NCI-H748 treated with DMSO at 0.1 percent for 48 hours (cell line): Measurements from ENCODE around the gene CTNNBL1.

Experiments used
- DNase-seq: peaks from one replicate; lab custom pipeline; 2025; lab: John Stamatoyannopoulos, UW

CTNNBL1 gene

DNA sequence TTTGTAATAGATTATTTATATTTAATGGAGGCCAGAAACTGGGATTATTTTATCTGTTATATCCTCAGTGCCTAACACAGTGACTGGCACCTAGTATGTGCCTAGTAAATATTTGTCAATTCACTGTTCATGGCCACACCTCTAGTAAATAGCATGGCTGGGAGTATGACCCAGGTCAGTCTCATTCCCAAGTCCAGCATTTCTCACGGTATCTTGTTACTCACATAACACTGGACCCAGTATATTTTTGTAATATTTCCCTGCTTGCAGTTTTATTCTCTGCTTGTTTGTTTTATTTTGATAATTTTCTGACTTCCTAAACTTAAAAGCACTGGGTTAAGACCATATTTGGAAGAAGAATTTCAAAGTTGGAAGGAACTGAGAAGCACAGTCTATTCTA lies 47.7 kb downstream of the CTNNBL1 start:
- no peak for DNase-seq

DNA sequence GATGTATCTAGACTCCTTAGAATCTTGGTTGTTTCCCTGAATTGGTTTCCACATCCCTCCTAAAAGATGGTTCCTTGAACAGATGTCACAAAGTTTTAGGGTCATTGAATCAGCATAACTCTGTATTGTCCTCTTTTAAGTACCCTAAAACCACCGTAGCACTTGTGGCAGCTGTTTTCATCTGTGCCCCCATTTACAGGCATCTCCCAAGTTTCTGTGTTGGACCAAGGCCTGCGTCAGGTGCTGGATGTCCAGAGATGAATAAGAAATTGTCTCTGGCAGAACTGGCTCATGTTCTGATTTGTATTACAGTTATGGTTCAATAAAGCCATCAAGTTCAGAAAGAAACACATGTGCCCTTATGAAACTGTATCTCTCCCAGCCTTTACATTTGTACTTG lies 48.3 kb downstream of the CTNNBL1 start:
- no peak for DNase-seq

DNA sequence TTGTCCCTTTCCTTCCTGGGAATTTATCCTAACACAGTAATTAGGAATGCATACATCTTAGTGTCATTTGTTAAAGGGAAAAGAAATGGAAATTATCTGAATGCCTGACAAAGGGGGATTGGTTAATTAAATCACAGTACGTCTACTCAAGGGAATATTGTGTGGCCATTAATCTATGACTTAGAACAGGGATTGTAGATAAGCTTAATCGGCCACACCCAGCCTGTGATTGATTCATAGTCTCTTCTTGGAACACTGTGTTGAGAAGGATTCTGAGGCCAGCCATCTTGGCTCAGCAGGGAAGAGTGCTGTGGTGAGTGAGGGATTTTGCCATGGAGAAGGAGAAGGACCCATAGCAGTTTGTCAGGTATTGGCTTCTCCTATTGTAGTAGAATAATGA lies 50.5 kb downstream of the CTNNBL1 start:
- no peak for DNase-seq

DNA sequence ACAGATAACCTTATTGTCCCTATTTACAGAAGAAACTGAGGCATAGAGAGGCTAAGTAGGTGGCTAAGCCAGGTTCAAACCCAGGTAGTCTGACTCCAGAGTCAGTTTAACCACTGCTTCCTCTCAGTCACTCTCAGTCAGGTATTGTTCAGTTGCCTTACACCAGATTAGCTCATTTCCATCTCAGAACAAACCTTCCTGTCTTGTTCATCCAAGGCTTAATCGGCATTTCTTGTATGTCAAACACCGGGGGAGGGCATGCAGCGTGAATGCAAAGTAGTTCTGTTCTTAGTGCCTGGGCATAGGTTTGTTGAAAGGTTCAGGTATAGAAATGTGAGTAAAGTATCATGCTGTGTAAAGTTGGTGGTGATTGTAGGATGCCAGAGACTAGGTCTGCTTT lies 51.7 kb downstream of the CTNNBL1 start:
- DNase-seq, result no peak

DNA sequence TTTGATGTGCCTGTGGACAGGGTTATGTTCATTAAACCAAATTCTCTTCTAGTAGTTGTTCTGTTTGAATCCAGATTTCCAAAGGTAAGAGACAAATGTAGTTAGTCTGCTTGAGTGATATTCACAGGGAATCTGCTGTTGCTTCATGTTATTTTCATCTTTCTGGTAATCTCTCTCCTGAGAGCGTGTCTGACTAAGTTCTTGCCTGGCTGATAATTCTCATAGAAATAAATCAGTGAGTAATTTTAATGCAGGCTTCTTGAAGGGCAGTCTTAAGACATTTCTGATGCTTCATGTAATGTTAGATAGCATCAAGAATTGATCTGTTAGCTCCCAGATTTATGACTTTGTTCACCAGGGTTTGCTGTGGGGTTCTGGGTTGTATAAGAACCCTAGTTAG lies 54.2 kb downstream of the CTNNBL1 start:
- DNase-seq, result no peak

DNA sequence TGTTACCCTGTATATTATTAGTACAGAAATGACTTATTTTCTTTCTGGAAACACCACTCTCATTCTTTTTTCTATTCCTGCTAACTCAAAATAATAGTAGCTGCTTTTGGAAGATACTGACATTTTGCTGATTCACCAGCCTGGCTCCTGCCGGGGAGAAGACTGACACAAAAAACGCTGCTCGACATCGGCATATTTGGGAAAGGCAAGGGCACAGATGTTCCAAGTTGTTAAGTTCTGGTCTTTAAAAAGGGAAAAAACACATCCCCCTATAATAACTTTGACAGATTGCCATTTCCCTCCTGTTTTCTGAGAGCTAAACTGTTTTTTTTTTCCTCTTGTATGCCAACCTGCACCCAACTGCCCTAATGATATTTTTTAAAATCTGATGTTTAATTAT lies 55.4 kb downstream of the CTNNBL1 start:
- no peak for DNase-seq

DNA sequence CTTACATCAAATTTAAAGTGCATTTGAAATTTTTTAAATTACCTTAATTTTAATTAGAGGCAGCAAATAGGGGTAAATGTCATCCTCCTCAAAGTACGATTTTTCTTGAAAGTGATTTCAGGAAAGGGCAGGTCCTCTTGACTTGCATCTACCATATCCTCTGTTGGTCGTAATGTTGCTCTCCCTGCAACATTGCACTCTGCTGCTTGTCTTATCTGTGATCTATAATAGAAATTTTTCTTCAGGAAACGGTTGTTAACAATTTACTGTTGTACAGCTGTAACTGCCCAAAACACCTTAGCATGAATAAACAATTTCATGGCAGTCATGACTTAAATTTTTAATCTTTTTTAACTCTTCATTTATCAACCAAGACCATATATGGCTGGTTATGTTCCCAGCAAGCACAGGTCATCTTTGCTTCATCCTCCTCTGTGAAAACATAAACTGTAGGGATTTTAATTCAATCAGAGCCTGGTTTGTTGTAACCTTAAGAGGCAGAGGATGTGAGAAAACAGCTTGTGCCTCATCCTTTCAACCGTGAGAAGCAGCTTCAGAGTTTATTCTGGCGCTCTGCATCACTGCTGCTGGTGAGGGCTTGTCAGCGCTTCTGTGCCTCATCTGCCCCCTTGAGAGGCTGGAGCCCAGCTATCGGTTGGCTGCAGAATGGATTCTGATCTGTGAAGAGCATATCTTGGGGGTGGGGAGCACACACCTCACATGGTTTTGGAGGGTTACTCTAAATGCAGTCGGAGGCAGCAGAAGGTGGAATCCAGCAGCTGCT lies 56.0 kb downstream of the CTNNBL1 start:
- no peak for DNase-seq

DNA sequence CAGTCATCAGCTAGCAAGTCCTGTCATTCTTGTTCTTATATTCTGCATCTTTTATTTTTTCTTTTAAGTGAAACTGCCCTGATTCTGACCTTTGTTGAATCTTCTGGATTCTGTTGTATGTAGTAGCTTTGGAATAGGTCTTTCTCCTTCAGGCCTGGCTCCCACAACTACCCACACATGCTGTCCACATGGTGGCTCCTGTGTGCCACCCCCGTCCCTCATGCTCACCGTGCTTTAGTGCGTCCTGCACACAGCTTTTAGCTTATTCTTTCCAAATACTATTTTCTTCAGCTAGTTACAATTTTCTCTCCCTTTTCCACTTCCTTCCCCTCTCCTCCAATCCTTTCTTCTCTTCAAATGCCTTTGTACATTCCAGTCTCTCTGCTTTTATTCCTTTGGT lies 61.8 kb downstream of the CTNNBL1 start:
- no peak for DNase-seq

DNA sequence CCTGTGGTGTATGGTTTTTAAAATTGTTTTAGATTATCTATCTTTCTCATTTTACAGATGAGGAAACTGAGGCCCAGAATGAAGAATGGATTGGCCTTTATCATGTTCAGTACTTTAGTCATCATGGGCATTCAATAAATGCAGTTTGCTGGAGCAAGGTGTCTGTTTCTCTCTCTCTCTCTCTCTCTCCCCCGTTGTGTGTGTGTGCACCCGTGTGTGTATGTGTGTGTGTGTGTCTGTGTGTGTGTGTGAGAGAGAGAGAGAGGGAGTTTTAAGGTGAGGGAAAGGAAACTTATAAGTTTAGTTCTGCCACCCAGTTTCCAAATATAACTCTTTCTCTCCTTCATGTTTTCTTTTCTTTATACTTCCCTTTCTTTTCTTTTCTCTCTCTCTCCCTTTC lies 62.4 kb downstream of the CTNNBL1 start:
- no peak for DNase-seq

DNA sequence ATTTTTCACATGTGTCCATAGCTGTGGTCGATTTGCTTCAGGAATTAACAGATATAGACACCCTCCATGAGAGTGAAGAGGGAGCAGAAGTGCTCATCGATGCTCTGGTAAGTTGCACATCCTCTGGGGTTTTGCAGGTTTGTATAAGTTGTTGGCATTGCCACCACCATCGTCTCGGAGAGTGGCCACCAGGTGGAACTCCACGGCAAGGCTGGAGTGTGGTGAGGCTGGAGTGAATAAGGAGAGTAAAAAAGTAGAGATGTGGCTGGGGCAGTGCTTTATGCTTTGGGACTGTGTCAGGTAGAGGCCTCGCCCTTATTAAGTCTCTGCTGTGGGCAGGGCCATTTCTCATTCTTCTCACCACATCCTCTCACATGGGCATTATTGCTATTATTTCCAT lies 63.7 kb downstream of the CTNNBL1 start:
- DNase-seq, result no peak

DNA sequence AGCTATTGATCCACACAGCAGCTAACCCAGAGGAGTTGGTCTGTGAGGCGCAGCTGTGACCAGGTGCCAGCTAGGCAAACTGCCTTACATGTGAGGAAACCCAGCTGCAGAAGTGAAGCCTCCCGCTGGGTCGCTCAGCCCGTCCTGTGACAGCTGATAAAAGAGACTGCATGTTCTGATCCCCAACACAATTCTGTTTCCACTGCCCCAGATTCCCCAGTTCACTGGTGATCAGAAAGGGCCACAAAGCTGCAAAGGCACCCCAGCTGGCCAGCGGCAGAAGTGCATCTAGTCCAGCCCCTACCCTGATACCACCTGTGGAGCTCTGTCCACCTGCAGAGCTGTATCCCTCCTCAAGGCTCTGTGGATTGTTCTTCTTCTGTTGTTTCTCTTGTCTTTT lies 64.5 kb downstream of the CTNNBL1 start:
- no peak for DNase-seq

DNA sequence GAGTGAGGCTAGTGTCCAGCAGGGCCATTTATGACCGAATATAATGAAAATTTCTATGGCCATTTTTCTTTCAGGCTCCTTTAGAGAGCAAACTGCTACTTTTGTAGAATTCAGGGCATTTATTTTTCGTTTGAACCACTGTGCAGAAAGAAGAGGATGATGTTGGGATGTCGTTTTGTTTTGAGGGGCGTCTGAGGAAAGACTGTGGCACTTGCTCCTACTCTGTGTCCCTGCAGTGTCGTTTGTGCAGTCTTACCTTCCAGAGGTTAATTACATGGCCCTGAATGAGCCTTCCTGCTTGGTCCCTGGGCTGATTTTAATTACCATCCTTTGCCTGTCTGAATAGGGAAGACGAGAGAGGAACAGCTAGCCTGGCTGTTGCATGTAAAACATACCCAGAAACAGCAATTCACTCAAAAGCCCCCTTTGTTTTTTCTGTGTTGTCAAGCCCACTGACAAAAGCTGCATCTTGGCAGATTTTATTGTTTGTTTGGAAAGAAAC lies 65.3 kb downstream of the CTNNBL1 start:
- DNase-seq, result no peak

DNA sequence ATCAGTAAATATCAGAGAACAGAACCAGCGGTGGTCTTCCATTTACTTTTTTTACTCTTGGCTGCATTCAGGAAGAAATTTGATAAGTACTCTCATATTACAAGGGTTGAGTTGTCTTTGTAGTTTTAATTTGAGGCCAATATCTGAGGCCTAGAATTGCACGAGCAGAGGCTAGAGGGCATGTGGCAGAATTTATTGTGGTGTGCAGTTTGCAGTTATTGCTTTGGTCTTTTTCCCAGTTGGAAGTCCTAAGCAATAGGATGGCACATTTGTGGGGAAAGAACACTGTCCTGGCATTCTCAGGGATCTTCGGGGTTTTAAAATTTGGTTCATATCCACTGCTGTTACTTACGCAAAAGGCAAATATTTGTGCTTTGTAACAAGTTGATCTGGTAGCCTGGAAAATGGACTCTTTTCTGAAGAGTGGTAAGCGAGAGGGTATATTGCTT lies 66.0 kb downstream of the CTNNBL1 start:
- no peak for DNase-seq

DNA sequence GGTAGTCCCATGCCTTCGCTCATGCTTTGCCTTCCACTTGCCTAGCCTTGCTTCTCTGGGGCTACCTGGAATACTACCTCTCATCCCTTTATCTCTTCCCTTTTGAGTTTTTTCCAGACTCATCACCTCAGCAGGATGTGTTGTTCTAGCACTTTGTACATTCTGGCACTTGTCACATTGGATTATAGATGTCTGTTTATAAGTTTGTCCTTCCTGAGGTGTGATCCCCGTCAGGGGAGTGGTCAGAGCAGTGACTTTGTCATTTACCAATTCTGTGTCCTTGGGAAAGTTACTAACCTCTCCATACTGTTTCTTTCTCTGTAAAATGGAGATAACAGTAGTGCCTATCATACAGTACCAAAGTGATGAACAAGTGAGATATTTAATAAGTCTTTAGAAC lies 66.5 kb downstream of the CTNNBL1 start:
- DNase-seq, result no peak

DNA sequence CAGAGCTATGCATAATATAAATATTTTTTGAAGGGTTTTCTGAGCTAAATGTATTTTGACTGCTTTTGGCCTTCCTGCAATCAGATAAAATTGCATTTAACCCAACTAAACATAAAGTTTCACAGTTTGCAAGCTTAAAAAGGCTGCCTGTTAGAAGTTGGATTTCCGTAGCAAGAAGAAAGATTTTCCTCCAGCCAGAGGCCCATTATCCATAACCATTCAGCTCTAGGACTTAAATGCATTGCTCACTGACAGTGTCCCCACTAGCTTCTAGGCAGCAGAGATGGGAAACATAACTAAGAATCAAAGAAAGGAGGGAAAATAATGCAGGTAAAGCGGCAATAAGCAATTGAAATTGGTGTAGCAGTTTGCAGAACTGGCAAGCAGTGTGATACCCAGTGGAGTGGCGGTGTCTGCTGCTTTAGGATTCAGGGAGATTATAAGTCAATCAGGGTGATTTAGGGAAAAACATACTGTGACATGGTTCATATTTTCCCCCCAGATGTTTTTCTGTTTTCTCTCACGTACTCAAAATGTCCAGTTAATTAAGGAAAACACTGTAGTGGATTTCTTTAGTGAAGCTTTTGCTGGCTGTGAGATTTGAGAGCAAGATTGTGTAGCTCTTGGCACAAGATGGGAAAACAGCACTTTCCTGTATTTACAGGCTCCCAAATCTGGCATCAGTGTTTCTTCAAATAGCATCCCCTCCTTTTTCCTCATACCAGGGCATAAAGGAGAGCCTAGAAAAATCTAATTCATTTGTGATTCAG lies 69.1 kb downstream of the CTNNBL1 start:
- DNase-seq, result no peak

DNA sequence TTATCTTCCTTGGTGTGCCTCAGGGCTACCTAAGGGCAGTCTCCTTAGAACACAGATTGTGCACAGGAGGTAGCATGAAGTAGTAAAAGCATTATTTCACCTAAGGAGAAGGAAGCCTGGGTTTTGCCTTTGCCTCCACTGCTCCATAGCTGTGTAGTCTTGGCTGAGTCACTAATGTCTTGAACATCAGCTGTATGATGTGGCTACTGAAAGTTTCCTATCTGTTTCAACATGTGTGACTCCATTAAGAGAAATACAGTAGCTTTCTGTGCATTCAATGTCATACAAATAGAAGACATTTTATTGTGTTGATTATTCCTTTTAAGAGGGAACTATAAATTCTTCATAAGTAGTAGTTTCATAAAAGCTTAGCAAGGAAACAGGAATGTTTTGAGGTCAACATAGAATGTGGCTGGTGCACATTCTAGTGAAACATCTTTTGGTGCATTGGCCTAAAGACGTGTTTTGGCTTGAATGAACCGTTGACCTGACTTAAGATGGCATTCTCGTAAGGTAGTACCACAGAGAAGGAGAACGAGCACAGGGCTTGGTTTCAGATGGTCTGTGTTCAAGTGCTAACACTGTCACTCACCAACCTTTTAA lies 70.6 kb downstream of the CTNNBL1 start:
- DNase-seq, result no peak

DNA sequence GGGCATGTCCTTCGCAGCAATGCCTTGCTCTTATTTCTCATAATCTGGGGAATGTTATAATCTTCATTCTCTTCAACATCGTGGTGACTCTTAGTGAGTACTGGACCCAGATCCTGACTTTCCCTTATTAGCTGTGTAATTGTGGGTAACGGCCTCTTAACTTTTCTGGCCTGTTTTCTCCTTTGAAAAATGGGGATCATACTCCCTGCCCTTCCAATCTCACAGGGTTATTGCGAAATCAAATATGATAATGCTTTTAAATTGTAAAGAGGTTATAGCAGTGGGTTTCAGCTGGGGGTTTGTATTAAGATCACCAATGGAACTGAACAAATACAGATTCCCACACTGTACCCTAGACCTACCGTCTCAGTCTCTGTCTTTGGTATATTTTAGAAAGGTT lies 77.1 kb downstream of the CTNNBL1 start:
- DNase-seq, result no peak

DNA sequence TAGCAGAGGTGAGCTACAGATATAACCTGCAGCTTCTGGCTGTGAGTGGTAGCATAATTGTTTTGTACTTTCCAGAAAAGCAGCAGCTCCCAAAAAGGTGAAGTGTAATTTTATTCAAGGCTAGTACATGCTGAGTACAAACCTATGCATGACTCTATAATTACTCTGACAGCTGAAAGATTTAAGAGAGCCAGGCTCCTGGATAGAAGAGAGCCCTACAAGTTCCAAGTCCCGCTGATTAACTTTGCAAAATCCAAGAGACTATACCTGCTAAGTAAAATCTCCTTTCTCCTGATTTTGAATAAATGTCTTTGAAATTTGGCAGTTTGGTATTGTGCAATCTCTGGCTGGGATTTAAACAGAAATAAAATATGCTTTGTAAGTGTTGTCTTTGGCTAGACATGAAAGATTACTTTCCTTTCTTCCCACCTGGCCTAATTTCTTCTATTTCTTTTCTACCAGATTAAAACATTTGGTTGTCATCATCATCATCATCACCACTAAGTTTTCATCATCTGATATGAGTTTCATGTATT lies 79.5 kb downstream of the CTNNBL1 start:
- DNase-seq, result no peak

DNA sequence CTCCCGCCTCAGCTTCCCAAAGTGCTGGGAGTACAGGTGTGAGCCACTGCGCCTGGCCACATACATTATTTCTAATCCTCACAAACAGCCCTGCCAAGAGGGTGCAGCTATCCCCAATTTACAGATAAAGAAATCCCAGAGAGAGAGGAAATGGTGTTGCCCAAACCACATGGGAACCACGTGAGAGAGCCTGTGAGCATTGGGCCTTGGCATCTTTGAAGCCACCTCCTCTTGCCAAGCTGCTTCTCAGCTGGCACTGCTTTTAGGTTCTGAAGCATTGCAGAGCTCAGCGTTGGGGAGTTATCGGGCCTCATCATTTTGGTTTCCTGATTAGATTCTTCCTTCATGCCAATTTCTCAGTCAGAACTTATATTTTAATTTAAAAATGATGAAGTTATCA lies 80.3 kb downstream of the CTNNBL1 start:
- no peak for DNase-seq

DNA sequence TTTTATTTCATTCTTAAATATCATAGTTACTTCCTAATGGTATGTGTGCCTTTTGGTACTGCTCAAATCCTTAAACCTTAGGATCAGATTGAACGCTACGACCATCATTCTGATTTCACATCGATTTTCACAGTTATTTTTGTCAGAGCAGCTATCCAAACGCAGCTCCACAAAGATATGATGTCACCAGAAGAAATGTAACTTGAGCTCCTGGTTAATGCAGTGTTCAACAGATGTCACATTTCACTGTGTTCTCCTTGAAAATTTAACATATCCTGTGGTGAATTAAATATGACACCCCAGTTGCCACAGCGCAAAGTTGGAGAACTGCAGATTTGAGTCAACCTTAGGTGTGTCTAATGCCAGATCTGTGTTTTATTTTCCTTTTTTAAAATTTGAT lies 81.4 kb downstream of the CTNNBL1 start:
- no peak for DNase-seq

DNA sequence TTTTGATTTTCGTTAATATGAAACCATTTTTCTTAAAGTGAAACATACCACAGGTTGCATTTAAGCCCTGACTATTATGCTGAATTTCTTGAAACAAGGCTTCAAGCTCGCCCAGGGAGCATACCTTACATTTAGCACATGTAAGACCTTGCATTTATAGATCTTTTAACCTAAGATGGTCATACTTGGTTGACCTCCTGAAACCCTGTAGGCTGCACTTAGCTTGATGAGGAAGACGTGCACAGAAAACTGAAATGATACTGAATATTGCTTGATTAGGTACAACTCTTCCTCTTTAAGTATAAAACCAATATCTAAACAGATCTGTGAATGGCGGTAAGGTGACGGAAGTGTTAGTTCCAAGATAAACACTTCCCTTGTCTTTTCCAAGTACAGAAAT lies 82.2 kb downstream of the CTNNBL1 start:
- no peak for DNase-seq

DNA sequence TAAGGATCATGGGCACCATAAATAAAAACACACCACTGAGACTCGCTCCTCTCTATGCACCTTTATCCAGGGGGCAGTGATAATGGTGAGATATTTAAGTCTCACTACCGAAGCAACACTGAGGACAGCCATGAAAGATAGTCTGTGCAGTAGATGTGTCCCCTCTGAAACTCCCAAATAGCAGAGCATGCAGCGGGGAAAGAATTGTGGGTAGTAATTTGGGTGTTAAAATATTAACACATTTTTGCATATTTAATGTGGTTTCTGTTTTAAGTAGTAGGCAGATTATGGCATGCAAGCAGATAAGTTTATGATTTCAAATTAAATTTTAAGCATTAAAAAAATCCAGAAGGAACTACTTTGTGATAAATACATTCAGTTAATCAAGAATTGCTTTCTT lies 82.7 kb downstream of the CTNNBL1 start:
- no peak for DNase-seq
